H9 (cell line): ENCODE results near the gene ASPSCR1. TPM values are rescaled to one million over a fixed set of nuclear protein-coding genes. Genes with fewer than 3 reads are reported as not detected.

Experiments used
- DNase-seq: peaks from one replicate; pipeline ENCODE4 v3.0.0-alpha.2; 2017
- H2AFZ ChIP-seq: one replicate; pipeline ENCODE4 v1.6.1; 2013; ENCODE audit warnings: mild to moderate bottlenecking, low read length, control low read depth, moderate library complexity
- H2AK5ac ChIP-seq: 2 replicates; pipeline ENCODE4 v1.6.1; 2013; ENCODE audit warnings: low read length, control low read depth, mixed read lengths; ENCODE audit not compliant: insufficient read length
- H2BK120ac ChIP-seq: one replicate; pipeline ENCODE4 v1.6.1; 2013; ENCODE audit warnings: low read depth, mild to moderate bottlenecking, low read length, control low read depth, inconsistent platforms; ENCODE audit not compliant: poor library complexity, severe bottlenecking
- H2BK12ac ChIP-seq: 2 replicates; pipeline ENCODE4 v1.6.1; 2013; ENCODE audit warnings: low read length, control low read depth, mixed read lengths, low read depth; ENCODE audit not compliant: insufficient read length
- H2BK15ac ChIP-seq: 2 replicates; pipeline ENCODE4 v1.6.1; 2013; ENCODE audit warnings: low read depth, low read length, control low read depth
- H2BK20ac ChIP-seq: one replicate; pipeline ENCODE4 v1.6.1; 2013; ENCODE audit warnings: low read depth, mild to moderate bottlenecking, low read length, control low read depth, inconsistent platforms; ENCODE audit not compliant: poor library complexity, severe bottlenecking
- H2BK5ac ChIP-seq: 2 replicates; pipeline ENCODE4 v1.6.1; 2013; ENCODE audit warnings: low read length, control low read depth, mixed read lengths; ENCODE audit not compliant: insufficient read length
- H3K14ac ChIP-seq: 2 replicates; pipeline ENCODE4 v1.6.1; 2013; ENCODE audit warnings: low read length, control low read depth; ENCODE audit not compliant: insufficient read depth
- H3K18ac ChIP-seq: 2 replicates; pipeline ENCODE4 v1.6.1; 2013; ENCODE audit warnings: low read depth, mild to moderate bottlenecking, mixed read lengths, low read length, control low read depth; ENCODE audit not compliant: insufficient read length
- H3K23ac ChIP-seq: 2 replicates; pipeline ENCODE4 v1.6.1; 2013; ENCODE audit warnings: low read length, control low read depth, mixed read lengths, low read depth; ENCODE audit not compliant: insufficient read length
- H3K23me2 ChIP-seq: 2 replicates; pipeline ENCODE4 v1.6.1; 2013; ENCODE audit warnings: low read depth, mild to moderate bottlenecking, mixed read lengths, low read length, control low read depth; ENCODE audit not compliant: insufficient read length, poor library complexity, severe bottlenecking
- H3K27ac ChIP-seq: 2 replicates; pipeline ENCODE4 v1.5.1; 2013; ENCODE audit warnings: low read length, control low read depth, mixed read lengths, low read depth; ENCODE audit not compliant: insufficient read length
- H3K27me3 ChIP-seq: 2 replicates; pipeline ENCODE4 v1.6.1; 2013; ENCODE audit warnings: low read length, control low read depth, inconsistent platforms; ENCODE audit not compliant: insufficient read depth
- H3K4ac ChIP-seq: 2 replicates; pipeline ENCODE4 v1.6.1; 2013; ENCODE audit warnings: low read depth, mild to moderate bottlenecking, control low read depth, inconsistent platforms, low read length, moderate library complexity
- H3K4me1 ChIP-seq: 2 replicates; pipeline ENCODE4 v1.6.1; 2013; ENCODE audit warnings: low read length, control low read depth, inconsistent platforms; ENCODE audit not compliant: insufficient read depth
- H3K4me2 ChIP-seq: 2 replicates; pipeline ENCODE4 v1.6.1; 2013; ENCODE audit warnings: low read length, control low read depth, mixed read lengths; ENCODE audit not compliant: insufficient read length, insufficient read depth
- H3K56ac ChIP-seq: 2 replicates; pipeline ENCODE4 v1.6.1; 2013; ENCODE audit warnings: low read depth, mild to moderate bottlenecking, mixed read lengths, low read length, control low read depth; ENCODE audit not compliant: insufficient read length
- H3K79me1 ChIP-seq: 2 replicates; pipeline ENCODE4 v1.6.1; 2013; ENCODE audit warnings: low read depth, mild to moderate bottlenecking, moderate library complexity, low read length, control low read depth, inconsistent platforms; ENCODE audit not compliant: insufficient read depth, poor library complexity, severe bottlenecking
- H3K79me2 ChIP-seq: 2 replicates; pipeline ENCODE4 v1.6.1; 2013; ENCODE audit warnings: low read length, control low read depth, inconsistent platforms; ENCODE audit not compliant: insufficient read depth
- H3K9ac ChIP-seq: 2 replicates; pipeline ENCODE4 v1.6.1; 2013; ENCODE audit warnings: low read length, control low read depth, mixed read lengths; ENCODE audit not compliant: insufficient read length; ENCODE audit errors: extremely low read depth
- H3K9me3 ChIP-seq: one replicate; pipeline ENCODE4 v1.6.1; 2013; ENCODE audit warnings: low read depth, low read length, inconsistent platforms; ENCODE audit not compliant: control insufficient read depth
- H3T11ph ChIP-seq: one replicate; pipeline ENCODE4 v1.6.1; 2013; ENCODE audit warnings: mild to moderate bottlenecking, low read length, control low read depth, inconsistent platforms
- H4K20me1 ChIP-seq: one replicate; pipeline ENCODE4 v1.6.1; 2013; ENCODE audit not compliant: control insufficient read depth, insufficient read length, insufficient read depth
- H4K5ac ChIP-seq: 2 replicates; pipeline ENCODE4 v1.6.1; 2013; ENCODE audit warnings: low read depth, mild to moderate bottlenecking, mixed read lengths, low read length, control low read depth; ENCODE audit not compliant: insufficient read length
- H4K8ac ChIP-seq: replicated peaks from 2 replicates; pipeline ENCODE4 v1.6.1; 2013; ENCODE audit warnings: low read length, control low read depth, mixed read lengths, low read depth; ENCODE audit not compliant: insufficient read length
- H4K91ac ChIP-seq: 2 replicates; pipeline ENCODE4 v1.6.1; 2013; ENCODE audit warnings: low read depth, mild to moderate bottlenecking, moderate library complexity, mixed read lengths, low read length, control low read depth; ENCODE audit not compliant: insufficient read length
- H3K27ac Mint-ChIP-seq, 3 experiments: 2 replicates in 2 of 3; 3 replicates in 1 of 3; pipeline ENCODE4 v1.8.0; 2020 to 2021; ENCODE audit warnings: mixed read lengths in 3 of 3, mild to moderate bottlenecking in 1 of 3, moderate library complexity in 1 of 3
- H3K27me3 Mint-ChIP-seq: 2 replicates; pipeline ENCODE4 v1.8.0; 2021; ENCODE audit warnings: low read depth, mild to moderate bottlenecking, moderate library complexity, mixed read lengths
- H3K36me3 Mint-ChIP-seq, 3 experiments: 2 replicates in 2 of 3; 3 replicates in 1 of 3; pipeline ENCODE4 v1.8.0; 2020 to 2021; ENCODE audit warnings: low read depth in 3 of 3, mixed read lengths in 3 of 3; ENCODE audit not compliant: insufficient read depth in 1 of 3
- H3K4me1 Mint-ChIP-seq, 2 experiments: 2 replicates each; pipeline ENCODE4 v1.8.0; 2020; ENCODE audit warnings: mixed read lengths in 2 of 2
- H3K4me3 Mint-ChIP-seq, 2 experiments: 2 replicates in 1 of 2; 3 replicates in 1 of 2; pipeline ENCODE4 v1.8.0; 2020 to 2021; ENCODE audit warnings: mild to moderate bottlenecking in 2 of 2, mixed read lengths in 2 of 2, moderate library complexity in 1 of 2
- H3K9me3 Mint-ChIP-seq, 2 experiments: 2 replicates in 1 of 2; 3 replicates in 1 of 2; pipeline ENCODE4 v1.8.0; 2020; ENCODE audit warnings: mild to moderate bottlenecking in 2 of 2, mixed read lengths in 2 of 2, moderate library complexity in 1 of 2
- CTCF ChIP-seq: fragments of 200-600 bp; sonication (generic); conservative IDR thresholded peaks from 3 replicates; pipeline ENCODE4 v1.8.0; 2021; ENCODE audit warnings: antibody characterized with exemption, mild to moderate bottlenecking
- WGBS: extraction: QIAGEN DNeasy Blood & Tissue Kit; methylation state at CpG from one replicate; pipeline ENCODE4 v1.1.7; 2013; ENCODE audit warnings: missing lambda C conversion rate, low lambda C conversion rate, mixed read lengths; ENCODE audit not compliant: insufficient read length; ENCODE audit errors: extremely low coverage; 5-methylcytosine and 5-hydroxymethylcytosine counted together
- total RNA-seq: library from RNA; stranded (reverse); gene quantifications from 2 replicates; pipeline ENCODE4 v1.2.1, GENCODE V29; 2021

Gene ASPSCR1
- total RNA-seq, 1 experiment from 2014 or later = 50.9 TPM

GRCh38 chr17:81998212-81998611 is 20.8 kb downstream of the ASPSCR1 start:
- Histone ChIP-seq H3K9ac (no peak overlapping the region), H3K9me3 (no peaks in the 10 kb centered on the region), H3K14ac (no peak overlapping the region), H2AK5ac (no peak overlapping the region), H3K27me3 (no peaks in the 10 kb centered on the region), H3K23me2 (no peaks in the 10 kb centered on the region), H3K56ac (no peak overlapping the region), H2BK20ac (no peak overlapping the region), H3K4ac (no peak overlapping the region), H2BK5ac (no peak overlapping the region), H3K79me2 (no peaks in the 10 kb centered on the region), H3K18ac (no peak overlapping the region), H3K4me2 (no peak overlapping the region), H2BK15ac (no peak overlapping the region), H3K23ac (no peak overlapping the region), H2BK120ac (no peak overlapping the region), H3T11ph (no peak overlapping the region), H3K79me1 (no peaks in the 10 kb centered on the region), H3K4me1 (no peaks in the 10 kb centered on the region), H2AFZ (no peak overlapping the region), H4K8ac (no peak overlapping the region), H4K91ac (no peak overlapping the region), H2BK12ac (no peak overlapping the region), H4K5ac (no peak overlapping the region), H3K27ac (no peak overlapping the region), H4K20me1 (no peaks in the 10 kb centered on the region)
- Mint-ChIP-seq H3K4me3 (no peak overlapping the region), H3K27me3 (no peaks in the 10 kb centered on the region), H3K36me3 (peaks cover 0 to 9% (median 9%) of the 10 kb centered on the region in 3 experiments; a peak in 6 of 7 replicates), H3K9me3 (no peaks in the 10 kb centered on the region), H3K4me1 (peaks cover 7 to 11% of the 10 kb centered on the region in 2 experiments), H3K27ac (no peak overlapping the region)
- TF ChIP-seq CTCF = no peak
- DNase-seq = no peak
- WGBS = no CpG with 5 or more reads among the region's 7 CpGs
